Transverse colon (tissue), 3 donors: ENCODE results near the gene STMP1.

ENCODE experiments used
- CTCF ChIP-seq, 5 experiments: fragments of 200-600 bp in 3 of 5; fragments of 450-650 bp in 2 of 5; sonication (generic) in 3 of 5; IDR thresholded peaks; 1 replicate in 2 of 5; 2 replicates in 3 of 5; pipeline ENCODE4 v1.5.1; 2016 to 2017; ENCODE audit warnings: antibody characterized with exemption in 5 of 5, inconsistent platforms in 3 of 5, mild to moderate bottlenecking in 2 of 5, moderate library complexity in 1 of 5
- POLR2A ChIP-seq: fragments of 450-650 bp; IDR thresholded peaks from one replicate; pipeline ENCODE4 v1.6.1; 2016; ENCODE audit warnings: antibody characterized with exemption, mild to moderate bottlenecking, moderate library complexity

GRCh38 chr7:135659159-135659846 is 3.0 kb upstream of the STMP1 start:
- TF ChIP-seq POLR2A (no peak), CTCF (IDR thresholded peaks at IDR 0.05) (no peak)
